AG10803 (cell line): Measurements from ENCODE around the gene FMO5.

Experiments used
- DNase-seq: peaks from one replicate; pipeline ENCODE4 v3.0.0; 2010; ENCODE audit warnings: low read depth
- H3K4me3 ChIP-seq: 2 replicates; pipeline ENCODE4 v1.5.1; 2011; ENCODE audit warnings: mild to moderate bottlenecking, low read length, control low read depth
- CTCF ChIP-seq: conservative IDR thresholded peaks from 2 replicates; pipeline ENCODE4 v1.5.1; 2011; ENCODE audit warnings: mild to moderate bottlenecking, low read length, control low read depth, inconsistent platforms

The FMO5 gene

GRCh38 chr1:147225193-147225730, at the start of gene FMO5:
FMO5 (minus strand) TSS chr1:147225339; CDS start chr1:147225029, 310 bp downstream.
- peak; percentile 62 for DNase-seq
- peak within 1 kb of the TSS; percentile 80 for H3K4me3 ChIP-seq
- peak; percentile 36 for TF ChIP-seq CTCF

- peak; percentile 87 for DNase-seq
- H3K4me3 ChIP-seq: peak overlapping the region; percentile 28
These were observed 48.5 kb upstream of the FMO5 start for GRCh38 chr1:147273409-147274336.

GRCh38 chr1:147272042-147272441, 46.9 kb upstream of the FMO5 start:
- no peak overlapping the region for H3K4me3 ChIP-seq
- no peak for TF ChIP-seq CTCF
- DNase-seq: no peak

More at GRCh38 chr1:147273409-147274336, 48.5 kb upstream of the FMO5 start:
- peak; percentile 55 for TF ChIP-seq CTCF

- no peak overlapping the region for H3K4me3 ChIP-seq
- no peak for TF ChIP-seq CTCF
- no peak for DNase-seq
These were observed 45.6 kb upstream of the FMO5 start for GRCh38 chr1:147270721-147271120.

- TF ChIP-seq CTCF: no peak
- DNase-seq: no peak
These were observed 42.6 kb upstream of the FMO5 start for GRCh38 chr1:147267711-147268110.

GRCh38 chr1:147266381-147266780, 41.2 kb upstream of the FMO5 start:
- no peak overlapping the region for H3K4me3 ChIP-seq
- TF ChIP-seq CTCF: no peak
- no peak for DNase-seq

More at GRCh38 chr1:147267711-147268110, 42.6 kb upstream of the FMO5 start:
- H3K4me3 ChIP-seq: no peak overlapping the region
